Measurements from ENCODE around the gene HPS4.

DNA sequence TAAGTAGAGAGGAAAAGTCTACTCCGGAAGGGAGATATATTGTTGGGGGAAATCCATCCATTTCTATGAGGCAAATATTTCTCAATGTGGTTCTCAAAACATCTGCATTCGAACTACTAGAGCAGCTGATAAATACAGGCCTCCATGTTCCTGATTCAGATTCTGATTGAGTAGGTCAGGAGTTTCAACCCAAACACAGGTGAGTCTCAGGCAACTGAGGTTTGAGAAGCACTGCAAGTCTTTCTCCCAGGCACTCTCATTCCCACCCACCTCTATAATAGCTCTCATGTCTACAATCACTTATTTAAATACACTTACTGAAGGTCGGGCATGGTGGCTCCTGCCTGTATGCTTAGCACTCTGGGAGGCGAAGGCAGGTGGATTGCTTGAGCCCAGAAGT, 69.2 kb downstream of the HPS4 start:
- TF ChIP-seq, protein P1, sequence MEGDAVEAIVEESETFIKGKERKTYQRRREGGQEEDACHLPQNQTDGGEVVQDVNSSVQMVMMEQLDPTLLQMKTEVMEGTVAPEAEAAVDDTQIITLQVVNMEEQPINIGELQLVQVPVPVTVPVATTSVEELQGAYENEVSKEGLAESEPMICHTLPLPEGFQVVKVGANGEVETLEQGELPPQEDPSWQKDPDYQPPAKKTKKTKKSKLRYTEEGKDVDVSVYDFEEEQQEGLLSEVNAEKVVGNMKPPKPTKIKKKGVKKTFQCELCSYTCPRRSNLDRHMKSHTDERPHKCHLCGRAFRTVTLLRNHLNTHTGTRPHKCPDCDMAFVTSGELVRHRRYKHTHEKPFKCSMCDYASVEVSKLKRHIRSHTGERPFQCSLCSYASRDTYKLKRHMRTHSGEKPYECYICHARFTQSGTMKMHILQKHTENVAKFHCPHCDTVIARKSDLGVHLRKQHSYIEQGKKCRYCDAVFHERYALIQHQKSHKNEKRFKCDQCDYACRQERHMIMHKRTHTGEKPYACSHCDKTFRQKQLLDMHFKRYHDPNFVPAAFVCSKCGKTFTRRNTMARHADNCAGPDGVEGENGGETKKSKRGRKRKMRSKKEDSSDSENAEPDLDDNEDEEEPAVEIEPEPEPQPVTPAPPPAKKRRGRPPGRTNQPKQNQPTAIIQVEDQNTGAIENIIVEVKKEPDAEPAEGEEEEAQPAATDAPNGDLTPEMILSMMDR (IDR thresholded peaks at IDR 0.05; ENCODE audit: insufficient read depth, low read depth, low read length) = no peak
- TF ChIP-seq EZH2 (IDR thresholded peaks at IDR 0.05; ENCODE audit: insufficient read depth, low read length) = no peak
